HG02938 (cell line): Measurements from ENCODE around the gene EFCAB10.
"Not testable (repeated sequence)": the region's sequence is repeated elsewhere in the genome, so short reads cannot be mapped to it uniquely, and the experiment has no call there.

ENCODE experiments used
- ATAC-seq: cut with Tn5 transposase; IDR thresholded peaks from one replicate; pipeline ENCODE4 v1.9.1; 2021; ENCODE audit warnings: mild to moderate bottlenecking, moderate library complexity; ENCODE audit not compliant: unreplicated experiment

The EFCAB10 gene

GRCh38 chr7:105599551-105599950 lies 18.3 kb upstream of the EFCAB10 start:
- no peak for ATAC-seq

GRCh38 chr7:105599080-105599479 lies 17.8 kb upstream of the EFCAB10 start:
- ATAC-seq, result not testable (repeated sequence)

GRCh38 chr7:105596866-105597265 lies 15.6 kb upstream of the EFCAB10 start:
- ATAC-seq, result no peak

- ATAC-seq, result no peak
Observed at GRCh38 chr7:105594034-105594433, 12.7 kb upstream of the EFCAB10 start.

- no peak for ATAC-seq
Observed at GRCh38 chr7:105591522-105591921, 10.2 kb upstream of the EFCAB10 start.

GRCh38 chr7:105590793-105591192 lies 9.5 kb upstream of the EFCAB10 start:
- ATAC-seq, result no peak

DNA sequence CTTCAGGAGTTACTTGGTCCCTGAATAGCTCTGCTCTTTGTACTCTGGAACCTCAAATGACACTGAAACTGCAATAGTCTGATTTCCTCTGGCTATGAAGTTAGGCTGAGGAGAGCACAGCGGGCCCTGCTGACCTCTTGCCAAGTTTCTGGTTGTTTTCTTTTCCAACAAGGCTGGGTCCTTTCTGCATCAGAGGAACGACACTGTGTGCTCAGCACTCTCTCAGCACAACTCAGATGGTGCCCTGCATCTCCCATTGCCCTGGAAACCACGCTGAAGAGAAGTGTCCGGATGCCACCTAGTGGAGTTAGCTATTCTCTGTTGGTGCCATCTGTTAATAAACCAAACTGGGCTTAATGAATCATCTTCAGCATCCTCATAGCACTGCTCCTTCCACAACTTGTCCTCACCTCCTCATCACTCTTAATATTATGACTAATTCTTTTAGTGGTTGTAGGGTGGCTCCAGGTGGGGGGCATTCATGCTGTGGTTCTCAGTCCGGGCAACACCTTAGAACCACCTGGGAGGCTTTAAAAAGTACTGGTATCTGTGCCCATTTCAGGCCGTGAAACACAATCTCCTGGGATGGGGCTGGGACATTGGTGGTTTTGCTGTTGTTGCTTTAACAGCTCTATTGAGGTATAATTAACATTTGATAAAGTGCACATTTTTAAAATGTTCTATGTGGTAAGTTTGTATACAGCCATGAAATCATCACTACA lies 8.2 kb upstream of the EFCAB10 start:
- peak; percentile 87 for ATAC-seq

DNA sequence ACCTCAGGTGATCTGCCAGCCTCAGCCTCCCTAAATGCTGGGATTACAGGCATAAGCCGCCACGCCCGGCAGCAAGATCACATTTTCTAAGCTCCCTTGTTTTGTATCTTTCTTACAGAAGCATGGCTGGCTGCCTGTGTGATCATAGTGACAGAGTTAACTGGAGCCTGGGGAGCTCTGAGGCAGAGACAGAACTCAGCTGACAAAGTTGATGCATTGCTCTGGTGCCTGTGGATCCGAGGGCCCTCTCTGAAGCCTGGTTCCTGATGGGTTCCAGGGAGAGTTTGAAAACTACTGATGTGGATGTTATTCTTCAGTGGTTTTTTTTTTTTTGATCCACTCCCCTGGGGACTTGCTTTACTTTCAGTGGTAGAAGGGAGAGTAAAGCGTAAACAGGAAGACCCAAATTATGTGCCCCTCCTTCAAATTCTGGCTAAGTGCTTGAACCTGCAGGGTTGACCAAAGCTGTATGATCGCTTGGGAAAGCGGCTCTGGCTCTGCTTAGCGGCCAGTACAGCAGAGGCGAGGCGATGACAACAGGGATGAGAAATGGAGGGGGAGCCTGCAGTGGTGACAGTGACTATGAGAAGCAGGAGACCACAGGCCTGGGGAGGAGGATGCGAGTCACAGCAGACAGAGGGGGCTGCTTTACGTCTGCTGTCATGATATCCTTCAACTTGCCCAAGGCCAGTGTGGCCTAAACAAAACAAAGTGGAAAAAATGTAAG lies 6.8 kb upstream of the EFCAB10 start:
- no peak for ATAC-seq

GRCh38 chr7:105585850-105586500 lies 4.7 kb upstream of the EFCAB10 start:
- ATAC-seq, result no peak

GRCh38 chr7:105584165-105584564 lies 2.9 kb upstream of the EFCAB10 start:
- no peak for ATAC-seq

- no peak for ATAC-seq
Observed at GRCh38 chr7:105583061-105583460, 1.8 kb upstream of the EFCAB10 start.

DNA sequence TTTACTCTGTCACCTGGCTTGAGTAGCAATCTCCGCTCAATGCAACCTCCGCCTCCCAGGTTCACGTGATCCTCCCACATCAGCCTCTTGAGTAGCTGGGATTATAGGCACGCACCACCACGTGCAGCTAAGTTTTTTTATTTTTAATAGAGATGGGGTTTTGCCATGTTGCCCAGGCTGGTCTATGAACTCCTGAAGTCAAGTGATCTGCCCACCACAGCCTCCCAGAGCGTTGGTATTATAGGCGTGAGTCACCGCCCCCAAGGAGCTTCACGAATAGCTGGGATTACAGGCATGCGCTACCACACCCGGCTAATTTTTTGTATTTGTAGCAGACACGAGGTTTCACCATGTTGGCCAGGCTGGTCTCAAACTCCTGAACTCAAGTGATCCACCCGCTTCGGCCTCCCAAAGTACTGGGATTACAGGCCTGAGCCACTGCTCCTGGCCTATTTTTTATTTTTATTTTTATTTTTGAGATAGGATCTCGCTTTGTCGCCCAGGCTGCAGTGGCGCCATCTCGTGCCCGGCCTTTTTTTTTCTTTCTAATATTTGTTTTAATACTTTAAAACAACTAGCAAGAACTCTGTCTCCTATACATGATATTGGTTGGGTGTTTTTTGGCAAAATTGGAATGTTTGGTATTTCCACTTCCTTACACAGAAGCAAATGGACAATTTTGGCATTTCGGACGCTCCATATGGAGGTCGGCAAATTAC lies 1.1 kb downstream of the EFCAB10 start:
- ATAC-seq, result no peak

DNA sequence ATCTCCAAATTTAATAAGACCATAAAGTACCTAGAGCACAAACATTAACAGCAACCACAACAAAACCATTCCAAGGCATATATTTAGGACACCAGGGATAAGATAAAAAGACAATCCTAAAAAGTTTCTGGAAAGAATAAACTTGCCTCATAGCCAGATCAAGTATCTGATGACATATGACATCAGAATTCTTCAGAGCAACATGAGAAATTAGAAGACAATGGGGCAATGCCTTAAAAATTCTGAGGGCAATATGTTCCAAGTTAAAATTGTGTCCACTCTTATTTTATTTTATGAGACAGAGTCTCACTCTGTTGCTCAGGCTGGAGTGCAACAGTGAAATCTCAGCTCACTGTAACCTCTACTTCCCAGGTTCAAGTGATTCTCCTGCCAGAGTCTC lies 2.8 kb downstream of the EFCAB10 start:
- no peak for ATAC-seq

DNA sequence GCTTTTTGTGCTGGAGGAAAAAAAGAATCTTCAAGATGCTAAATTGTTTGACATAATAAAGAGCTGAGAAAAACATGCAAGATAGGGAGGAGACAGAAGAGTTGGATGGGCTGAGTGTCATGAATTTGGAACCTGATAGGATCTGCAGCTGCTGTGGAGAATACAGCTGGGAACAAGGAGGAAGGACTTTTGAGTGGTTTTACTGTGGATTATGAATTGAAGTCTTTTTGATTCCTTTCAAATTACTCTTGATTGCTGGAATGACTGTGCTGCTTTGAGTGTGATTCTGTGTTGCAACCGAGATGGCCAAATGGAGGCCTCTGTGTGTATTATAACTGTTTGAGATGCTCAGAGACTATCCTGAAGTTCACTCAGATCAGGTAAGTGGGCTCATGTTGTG lies 4.0 kb downstream of the EFCAB10 start:
- no peak for ATAC-seq

GRCh38 chr7:105571891-105572290 lies 9.4 kb downstream of the EFCAB10 start:
- no peak for ATAC-seq

DNA sequence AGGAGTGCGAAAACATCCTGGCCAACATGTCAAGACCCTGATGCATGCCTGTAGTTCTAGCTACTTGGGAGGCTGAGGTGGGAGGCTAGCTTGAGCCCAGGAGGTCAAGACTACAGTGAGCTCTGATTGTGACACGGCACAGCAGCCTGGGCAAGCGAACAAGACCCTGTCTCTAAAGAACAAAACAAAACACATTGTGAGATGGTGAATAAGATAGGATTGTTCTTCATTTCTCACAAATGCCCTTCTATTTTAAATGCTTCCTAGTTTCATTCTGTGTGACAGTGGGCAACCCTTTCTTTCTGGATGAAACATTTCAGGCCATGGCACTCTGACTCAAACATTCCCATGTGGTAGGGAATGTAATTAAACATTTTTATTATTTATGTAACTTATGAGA lies 13.5 kb downstream of the EFCAB10 start:
- ATAC-seq, result no peak

DNA sequence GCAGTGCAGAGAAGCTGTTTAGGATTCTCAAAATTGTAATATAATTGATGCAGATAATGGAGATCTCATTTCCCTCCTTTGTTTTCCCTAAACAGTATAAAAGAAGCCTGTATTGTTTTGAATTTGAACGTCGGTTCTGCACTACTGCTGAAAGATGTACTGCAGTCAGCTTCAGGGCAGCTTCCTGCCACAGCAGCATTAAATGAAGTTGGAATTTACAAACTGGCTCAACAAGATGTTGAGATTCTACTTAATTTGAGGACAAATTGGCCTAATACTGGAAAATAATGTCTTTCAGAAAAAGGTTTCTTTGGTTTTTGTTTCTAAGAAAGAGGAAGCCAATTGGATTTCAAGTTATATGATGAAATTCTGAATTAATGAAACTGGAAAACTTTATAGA lies 14.3 kb downstream of the EFCAB10 start:
- ATAC-seq, result no peak

- ATAC-seq, result no peak
Observed at GRCh38 chr7:105565190-105565589, 16.1 kb downstream of the EFCAB10 start.

GRCh38 chr7:105559926-105560325 lies 21.4 kb downstream of the EFCAB10 start:
- no peak for ATAC-seq

- ATAC-seq, result no peak
Observed at GRCh38 chr7:105538339-105538738, 43.0 kb downstream of the EFCAB10 start.

DNA sequence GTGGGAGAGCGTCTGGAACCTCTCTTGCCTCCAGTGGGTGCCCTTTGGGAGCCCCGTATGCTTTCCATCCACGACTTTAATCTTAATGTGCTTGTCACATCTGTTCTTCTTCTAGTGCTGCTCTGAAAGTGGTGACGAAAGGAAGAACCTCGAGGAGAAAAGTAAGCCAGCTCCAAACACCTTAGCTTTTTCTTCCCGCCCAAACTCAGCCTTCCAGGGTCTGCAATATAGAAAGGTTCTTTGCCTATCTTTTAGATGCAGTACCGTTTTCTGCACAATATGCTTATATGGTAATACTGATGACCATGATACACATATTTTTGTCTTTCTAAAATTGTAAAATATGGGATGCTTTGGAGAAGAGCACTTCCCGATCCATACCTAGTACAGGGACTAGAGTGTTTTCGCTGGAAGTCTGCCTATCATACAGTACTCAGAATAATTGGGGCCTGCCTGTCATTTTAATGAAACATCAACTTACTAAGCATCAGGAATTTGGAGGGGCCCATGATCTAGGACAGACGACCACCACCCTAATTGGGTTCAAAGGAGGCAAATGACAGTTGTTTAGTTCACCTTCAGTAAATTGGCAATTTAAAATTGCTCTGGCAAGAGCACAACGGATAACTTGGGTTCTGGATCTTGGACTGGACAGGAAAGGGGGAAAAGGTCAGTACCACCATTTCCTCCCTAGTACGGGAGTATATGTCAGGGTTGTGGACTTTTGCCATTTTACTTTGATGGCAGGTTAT lies 48.4 kb downstream of the EFCAB10 start:
- ATAC-seq, result no peak
